Measurements from ENCODE around the gene SPATS2L. TPM values are rescaled to one million over a fixed set of nuclear protein-coding genes. Genes with fewer than 3 reads are reported as not detected.
"Not testable (repeated sequence)": the region's sequence is repeated elsewhere in the genome, so short reads cannot be mapped to it uniquely, and the experiment has no call there.

The SPATS2L gene
- total RNA-seq, 1 donor, result 65.6 TPM

DNA sequence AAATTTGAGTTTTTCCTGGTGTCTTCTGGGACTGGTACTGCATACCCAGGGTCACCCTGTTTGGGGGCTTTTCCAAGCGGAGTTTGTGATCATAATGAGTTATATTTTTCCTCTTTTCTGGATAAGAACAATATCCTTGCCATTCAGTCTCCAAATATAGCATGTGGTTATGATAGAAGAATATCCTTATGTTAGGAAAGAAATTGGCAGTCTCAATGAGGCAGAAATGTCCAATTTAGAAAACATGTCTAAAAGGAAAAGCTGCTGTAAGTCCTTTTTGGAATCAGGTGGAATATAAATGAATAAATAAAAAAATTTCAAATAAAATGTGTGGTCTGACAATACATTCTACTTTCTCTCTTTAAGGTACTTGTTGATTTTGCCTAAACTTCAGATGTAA is 36.2 kb downstream of the SPATS2L start:
- H3K4me3 ChIP-seq (ENCODE audit: low read depth, low read length), result no peak overlapping the region
- TF ChIP-seq, protein P1, sequence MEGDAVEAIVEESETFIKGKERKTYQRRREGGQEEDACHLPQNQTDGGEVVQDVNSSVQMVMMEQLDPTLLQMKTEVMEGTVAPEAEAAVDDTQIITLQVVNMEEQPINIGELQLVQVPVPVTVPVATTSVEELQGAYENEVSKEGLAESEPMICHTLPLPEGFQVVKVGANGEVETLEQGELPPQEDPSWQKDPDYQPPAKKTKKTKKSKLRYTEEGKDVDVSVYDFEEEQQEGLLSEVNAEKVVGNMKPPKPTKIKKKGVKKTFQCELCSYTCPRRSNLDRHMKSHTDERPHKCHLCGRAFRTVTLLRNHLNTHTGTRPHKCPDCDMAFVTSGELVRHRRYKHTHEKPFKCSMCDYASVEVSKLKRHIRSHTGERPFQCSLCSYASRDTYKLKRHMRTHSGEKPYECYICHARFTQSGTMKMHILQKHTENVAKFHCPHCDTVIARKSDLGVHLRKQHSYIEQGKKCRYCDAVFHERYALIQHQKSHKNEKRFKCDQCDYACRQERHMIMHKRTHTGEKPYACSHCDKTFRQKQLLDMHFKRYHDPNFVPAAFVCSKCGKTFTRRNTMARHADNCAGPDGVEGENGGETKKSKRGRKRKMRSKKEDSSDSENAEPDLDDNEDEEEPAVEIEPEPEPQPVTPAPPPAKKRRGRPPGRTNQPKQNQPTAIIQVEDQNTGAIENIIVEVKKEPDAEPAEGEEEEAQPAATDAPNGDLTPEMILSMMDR (IDR thresholded peaks at IDR 0.05; ENCODE audit: insufficient read depth, low read depth, low read length), result no peak
- no peak for DNase-seq (ENCODE audit: low read depth)

DNA sequence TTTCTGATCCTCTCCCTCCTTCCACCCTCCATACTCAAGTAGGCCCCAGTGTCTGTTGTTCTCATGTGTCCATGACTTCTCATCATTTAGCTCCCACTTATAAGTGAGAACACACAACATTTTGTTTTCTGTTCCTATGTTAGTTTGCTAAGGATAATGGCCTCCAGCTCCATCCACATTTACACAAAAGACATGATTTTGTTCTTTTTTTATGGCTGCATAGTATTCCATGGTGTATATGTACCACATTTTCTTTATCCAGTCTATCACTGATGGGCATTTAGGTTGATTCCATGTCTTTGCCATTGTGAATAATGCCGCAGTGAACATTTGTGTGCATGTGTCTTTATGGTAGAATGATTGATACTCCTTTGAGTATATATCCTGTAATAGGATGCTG is 37.7 kb downstream of the SPATS2L start:
- DNase-seq (ENCODE audit: low read depth); H3K4me3 ChIP-seq (ENCODE audit: low read depth, low read length): not testable (repeated sequence)

DNA sequence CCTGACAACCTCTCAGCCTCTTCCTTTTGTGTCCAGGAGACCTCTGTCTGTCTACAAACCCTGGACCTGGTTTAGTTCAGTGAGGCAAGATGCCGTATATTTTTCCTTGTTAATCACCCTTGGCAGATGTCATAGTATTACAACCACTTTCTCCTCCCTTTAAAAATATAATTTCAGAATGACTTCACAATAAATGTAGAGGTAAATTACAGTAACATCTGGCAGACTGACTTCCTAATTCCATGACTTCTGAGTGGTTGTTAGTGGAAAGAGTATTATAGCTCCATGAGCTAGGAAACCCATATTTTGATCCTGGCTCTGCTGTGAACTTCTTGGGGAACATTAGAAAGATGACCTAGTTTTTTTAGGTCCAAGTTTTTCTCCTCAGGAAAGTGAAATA is 39.5 kb downstream of the SPATS2L start:
- no peak for DNase-seq (ENCODE audit: low read depth)
- TF ChIP-seq, protein P1 (IDR thresholded peaks at IDR 0.05; ENCODE audit: insufficient read depth, low read depth, low read length), result no peak
- H3K4me3 ChIP-seq (ENCODE audit: low read depth, low read length), result no peak overlapping the region

DNA sequence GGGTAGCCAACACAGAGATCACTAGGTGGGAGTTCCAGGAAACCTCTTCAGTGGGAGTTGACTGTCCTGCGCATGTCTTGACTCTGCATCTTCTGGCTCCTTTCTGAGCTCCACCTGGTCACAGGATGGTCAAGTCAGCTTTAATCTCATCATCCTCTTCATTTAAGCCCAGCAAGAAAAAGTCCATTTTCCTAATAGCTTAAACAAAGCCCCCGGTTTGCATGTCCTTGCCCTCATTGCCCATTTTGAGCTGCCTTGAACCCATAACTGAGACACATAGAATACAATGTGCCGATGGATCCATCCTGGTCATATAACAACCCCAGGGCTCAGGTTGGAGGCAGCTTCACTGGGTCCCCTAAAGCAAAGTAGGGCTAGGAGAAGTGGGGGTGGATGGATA is 40.8 kb downstream of the SPATS2L start:
- DNase-seq (ENCODE audit: low read depth), result no peak
- no peak overlapping the region for H3K4me3 ChIP-seq (ENCODE audit: low read depth, low read length)
- TF ChIP-seq, protein P1 (IDR thresholded peaks at IDR 0.05; ENCODE audit: insufficient read depth, low read depth, low read length), result no peak

DNA sequence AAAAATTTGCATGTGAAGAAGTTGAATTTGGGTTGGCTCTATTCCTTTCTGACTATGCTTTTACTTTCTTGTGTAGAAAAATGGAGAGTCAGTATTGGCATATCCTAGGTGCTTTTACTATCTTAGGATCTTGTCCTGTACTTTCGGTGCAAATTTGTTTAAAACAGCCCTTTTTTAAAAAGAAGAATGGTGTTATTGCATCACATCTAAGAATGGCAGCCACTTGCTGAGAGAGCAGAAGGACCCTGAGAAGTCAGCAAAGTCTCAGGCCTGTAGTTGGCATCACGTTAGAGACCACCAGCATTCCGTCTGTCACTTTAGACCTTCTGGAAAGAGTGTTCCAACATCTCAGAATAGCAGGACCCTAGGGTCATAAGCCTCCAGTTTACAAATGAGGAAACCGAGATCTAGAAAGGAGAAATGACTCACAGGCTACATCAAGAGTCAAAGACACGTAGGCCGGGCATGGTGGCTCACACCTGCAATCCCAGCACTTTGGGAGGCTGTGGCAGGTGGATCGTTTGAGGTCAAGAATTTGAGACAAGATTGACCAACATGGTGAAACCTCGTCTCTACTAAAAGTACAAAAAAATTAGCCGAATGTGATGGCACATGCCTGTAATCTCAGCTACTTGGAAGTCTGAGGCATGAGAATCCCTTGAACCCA is 42.5 kb downstream of the SPATS2L start:
- no peak for DNase-seq (ENCODE audit: low read depth)
- TF ChIP-seq, protein P1 (IDR thresholded peaks at IDR 0.05; ENCODE audit: insufficient read depth, low read depth, low read length), result no peak

DNA sequence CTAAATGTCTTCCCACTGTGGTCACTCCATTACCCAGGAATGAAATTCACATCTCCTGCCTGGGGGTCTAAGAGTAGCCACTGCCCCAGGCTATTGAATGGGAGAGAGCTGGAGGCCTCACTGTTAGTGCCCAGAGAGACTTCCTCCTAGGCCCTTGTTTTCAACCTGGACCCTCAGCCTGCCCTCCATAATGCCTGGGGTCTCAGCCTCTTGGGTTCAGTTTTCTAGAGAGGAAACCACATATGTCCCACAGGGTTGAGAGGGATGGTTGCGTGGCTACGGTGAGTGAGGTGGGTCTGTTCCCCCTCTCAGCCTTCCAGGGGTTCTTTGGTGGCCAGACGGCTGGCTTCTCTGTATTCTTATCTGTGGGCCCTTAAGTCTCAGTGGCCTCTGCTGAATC is 43.4 kb downstream of the SPATS2L start:
- TF ChIP-seq, protein P1 (IDR thresholded peaks at IDR 0.05; ENCODE audit: insufficient read depth, low read depth, low read length), result no peak
- no peak overlapping the region for H3K4me3 ChIP-seq (ENCODE audit: low read depth, low read length)
- no peak for DNase-seq (ENCODE audit: low read depth)

More for the DNA sequence above, 42.5 kb downstream of the SPATS2L start:
- H3K4me3 ChIP-seq (ENCODE audit: low read depth, low read length), result no peak overlapping the region

DNA sequence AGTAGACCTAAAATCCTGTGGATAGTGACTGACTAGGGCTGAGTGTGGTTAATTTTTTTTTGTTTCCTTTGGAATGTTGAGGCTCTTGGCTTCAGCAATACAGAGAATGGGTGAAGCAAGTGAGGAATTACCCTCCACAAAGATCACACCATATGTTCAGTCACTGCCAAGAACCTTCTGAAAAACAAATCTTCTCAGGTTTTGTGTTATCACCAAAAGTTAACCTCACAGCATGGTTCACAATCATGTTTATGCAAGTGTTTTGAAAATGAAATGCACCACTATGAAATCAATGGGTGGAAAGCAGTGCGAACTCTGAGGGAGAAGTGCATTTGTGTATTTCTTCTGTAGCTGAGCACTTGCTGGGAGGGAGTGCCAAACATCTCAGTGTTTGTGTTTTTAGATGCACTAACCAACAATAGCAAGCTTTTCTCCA is 44.4 kb downstream of the SPATS2L start:
- DNase-seq (ENCODE audit: low read depth), result peak; percentile 54
- no peak overlapping the region for H3K4me3 ChIP-seq (ENCODE audit: low read depth, low read length)
- TF ChIP-seq, protein P1 (IDR thresholded peaks at IDR 0.05; ENCODE audit: insufficient read depth, low read depth, low read length), result no peak

Data from fibroblast of villous mesenchyme (primary cell).